DMS153 treated with DMSO at 0.1 percent for 48 hours (cell line): ENCODE measurements around the gene UGP2.
A peak's percentile ranks its signal among the peaks of the same experiment; 100 is the strongest.
"Not testable (repeated sequence)": the region's sequence is repeated elsewhere in the genome, so short reads cannot be mapped to it uniquely, and the experiment has no call there.

Experiments
- DNase-seq: peaks from one replicate; lab custom pipeline; 2025; ENCODE audit not compliant: unreplicated experiment; lab: John Stamatoyannopoulos, UW

UGP2 gene

GRCh38 chr2:63840081-63840784 lies 1.5 kb upstream of the UGP2 start:
- DNase-seq, result no peak

GRCh38 chr2:63840785-63841253 lies 877 bp upstream of the UGP2 start:
- peak; percentile 87 for DNase-seq

- DNase-seq, result peak; percentile 68
Observed at GRCh38 chr2:63842149-63843061, 709 bp downstream of the UGP2 start.

- no peak for DNase-seq
Observed at GRCh38 chr2:63843093-63843492, 1.4 kb downstream of the UGP2 start.

GRCh38 chr2:63843791-63844190 lies 2.1 kb downstream of the UGP2 start:
- DNase-seq, result no peak

GRCh38 chr2:63844616-63845015 lies 2.9 kb downstream of the UGP2 start:
- no peak for DNase-seq

- DNase-seq, result no peak
Observed at GRCh38 chr2:63845866-63846265, 4.2 kb downstream of the UGP2 start.

GRCh38 chr2:63846487-63846886 lies 4.8 kb downstream of the UGP2 start:
- DNase-seq, result no peak

- DNase-seq, result not testable (repeated sequence)
Observed at GRCh38 chr2:63847571-63847970, 5.9 kb downstream of the UGP2 start.

GRCh38 chr2:63849381-63850203 lies 7.9 kb downstream of the UGP2 start:
- no peak for DNase-seq

GRCh38 chr2:63850204-63850571 lies 8.5 kb downstream of the UGP2 start:
- DNase-seq, result no peak

- DNase-seq, result no peak
Observed at GRCh38 chr2:63850649-63851048, 9.0 kb downstream of the UGP2 start.

GRCh38 chr2:63851691-63852311 lies 10.1 kb downstream of the UGP2 start:
- no peak for DNase-seq

GRCh38 chr2:63853527-63854310 lies 12.0 kb downstream of the UGP2 start:
- no peak for DNase-seq

GRCh38 chr2:63855418-63856302 lies 14.0 kb downstream of the UGP2 start:
- DNase-seq, result no peak

- DNase-seq, result no peak
Observed at GRCh38 chr2:63856303-63856603, 14.6 kb downstream of the UGP2 start.

- DNase-seq, result no peak
Observed at GRCh38 chr2:63858291-63858690, 16.6 kb downstream of the UGP2 start.

- DNase-seq, result no peak
Observed at GRCh38 chr2:63861220-63861822, 19.6 kb downstream of the UGP2 start.

- no peak for DNase-seq
Observed at GRCh38 chr2:63862806-63863205, 21.1 kb downstream of the UGP2 start.
